H1 (cell line): ENCODE measurements around the gene ACTG1. TPM values are rescaled to one million over a fixed set of nuclear protein-coding genes. Genes with fewer than 3 reads are reported as not detected.

Source experiments
- CTCF ChIA-PET: fragments of 300-600 bp; sonication (Branson Sonifier 250); formaldehyde crosslinking; loops from one replicate; lab custom pipeline; 2021; ENCODE audit not compliant: partially characterized antibody; lab: Charles Lee
- POLR2A ChIA-PET: fragments of 300-600 bp; sonication (Branson Sonifier 250); formaldehyde crosslinking; loops from one replicate; lab custom pipeline; 2021; ENCODE audit warnings: inconsistent platforms; ENCODE audit not compliant: partially characterized antibody; lab: Charles Lee
- DNase-seq, 2 experiments: peaks; one replicate each; pipeline versions ENCODE4 v3.0.0 to v3.0.0-alpha.2; 2010 to 2022; ENCODE audit warnings: low spot score in 2 of 2, low read depth in 1 of 2, mixed read lengths in 1 of 2
- FAIRE-seq: peaks from 2 replicates; lab custom pipeline; 2011; peaks lifted over from hg19 to GRCh38; lab: Jason Lieb, UNC
- H2AFZ ChIP-seq: 2 replicates; pipeline ENCODE4 v1.8.1; 2012; ENCODE audit warnings: low read length, inconsistent platforms
- H2AK5ac ChIP-seq: 2 replicates; pipeline ENCODE4 v1.6.1; 2013; ENCODE audit warnings: low read depth, low read length
- H2BK120ac ChIP-seq: replicated peaks from 2 replicates; pipeline ENCODE3; 2013; ENCODE audit warnings: low read depth, low read length, inconsistent platforms
- H2BK12ac ChIP-seq: 2 replicates; pipeline ENCODE4 v1.6.1; 2013; ENCODE audit warnings: low read depth, low read length
- H2BK15ac ChIP-seq: 2 replicates; pipeline ENCODE4 v1.6.1; 2013; ENCODE audit warnings: low read length
- H2BK20ac ChIP-seq: 2 replicates; pipeline ENCODE4 v1.6.1; 2013; ENCODE audit warnings: low read length
- H2BK5ac ChIP-seq: 2 replicates; pipeline ENCODE4 v1.6.1; 2013; ENCODE audit warnings: low read depth, low read length
- H3K14ac ChIP-seq: 2 replicates; pipeline ENCODE4 v1.6.1; 2013; ENCODE audit warnings: inconsistent platforms; ENCODE audit not compliant: insufficient read length
- H3K18ac ChIP-seq: 2 replicates; pipeline ENCODE4 v1.6.1; 2013; ENCODE audit warnings: low read length; ENCODE audit errors: extremely low read depth
- H3K23ac ChIP-seq: 2 replicates; pipeline ENCODE4 v1.6.1; 2013; ENCODE audit warnings: inconsistent platforms; ENCODE audit not compliant: insufficient read length
- H3K23me2 ChIP-seq: 2 replicates; pipeline ENCODE4 v1.6.1; 2013; ENCODE audit warnings: low read depth, low read length
- H3K27ac ChIP-seq: 2 replicates; pipeline ENCODE4 v1.6.1; 2011; ENCODE audit warnings: low read depth, low read length, inconsistent platforms
- H3K27me3 ChIP-seq, 4 experiments: replicated peaks in 1 of 4; 1 replicate in 1 of 4; 2 replicates in 3 of 4; pipeline versions ENCODE4 v1.6.1 to v1.8.1; 2011 to 2013; ENCODE audit warnings: low read length in 3 of 4, mild to moderate bottlenecking in 3 of 4, inconsistent platforms in 2 of 4, mixed read lengths in 2 of 4, moderate library complexity in 1 of 4; ENCODE audit not compliant: control insufficient read depth in 3 of 4, insufficient read depth in 3 of 4; ENCODE audit errors: extremely low read depth in 1 of 4
- H3K36me3 ChIP-seq, 4 experiments: 2 replicates each; pipeline versions ENCODE4 v1.6.1 to v1.8.1; 2011 to 2013; ENCODE audit warnings: mild to moderate bottlenecking in 4 of 4, low read length in 3 of 4, moderate library complexity in 2 of 4, control low read depth in 1 of 4, inconsistent platforms in 1 of 4; ENCODE audit not compliant: insufficient read depth in 4 of 4, control insufficient read depth in 2 of 4
- H3K4ac ChIP-seq: replicated peaks from 2 replicates; pipeline ENCODE3; 2013; ENCODE audit warnings: low read length, low read depth, mixed read lengths, inconsistent platforms; ENCODE audit not compliant: insufficient read length
- H3K4me1 ChIP-seq, 4 experiments: replicated peaks in 1 of 4; 1 replicate in 1 of 4; 2 replicates in 3 of 4; pipeline versions ENCODE4 v1.6.1 to v1.8.1; 2011 to 2013; ENCODE audit warnings: low read length in 3 of 4, inconsistent platforms in 2 of 4, mixed read lengths in 1 of 4; ENCODE audit not compliant: insufficient read depth in 4 of 4, control insufficient read depth in 3 of 4
- H3K4me2 ChIP-seq, 2 experiments: 2 replicates each; pipeline versions ENCODE4 v1.6.1 to v1.8.1; 2011 to 2013; ENCODE audit warnings: low read depth in 2 of 2, low read length in 2 of 2, control low read depth in 1 of 2, inconsistent platforms in 1 of 2, mild to moderate bottlenecking in 1 of 2; ENCODE audit not compliant: insufficient read depth in 1 of 2
- H3K4me3 ChIP-seq, 4 experiments: fragments of 200-600, 300-600 bp in 1 of 4; sonication (generic), shearing (Covaris generic), sonication (Bioruptor Twin) in 1 of 4; 2 replicates each; pipeline versions ENCODE4 v1.5.1 to v1.8.1; 2011 to 2016; ENCODE audit warnings: low read length in 4 of 4, low read depth in 3 of 4, control low read depth in 2 of 4, inconsistent platforms in 2 of 4, mild to moderate bottlenecking in 2 of 4, mixed read lengths in 1 of 4, moderate library complexity in 1 of 4; ENCODE audit not compliant: insufficient read depth in 2 of 4; ENCODE audit errors: extremely low read depth in 1 of 4
- H3K56ac ChIP-seq: replicated peaks from 2 replicates; pipeline ENCODE3; 2013; ENCODE audit warnings: low read depth, mild to moderate bottlenecking, mixed read lengths, low read length, inconsistent platforms; ENCODE audit not compliant: insufficient read length
- H3K79me1 ChIP-seq: 2 replicates; pipeline ENCODE4 v1.6.1; 2013; ENCODE audit warnings: low read depth, low read length, control low read depth
- H3K79me2 ChIP-seq, 2 experiments: 2 replicates each; pipeline versions ENCODE4 v1.6.1 to v1.8.1; 2012 to 2013; ENCODE audit warnings: low read length in 2 of 2, mild to moderate bottlenecking in 2 of 2, inconsistent platforms in 1 of 2; ENCODE audit not compliant: insufficient read depth in 2 of 2, control insufficient read depth in 1 of 2
- H3K9ac ChIP-seq, 4 experiments: replicated peaks in 1 of 4; 1 replicate in 1 of 4; 2 replicates in 3 of 4; pipeline versions ENCODE4 v1.6.1 to v1.8.1; 2011 to 2013; ENCODE audit warnings: low read depth in 3 of 4, low read length in 3 of 4, control low read depth in 2 of 4, mild to moderate bottlenecking in 2 of 4, moderate library complexity in 2 of 4, inconsistent platforms in 1 of 4; ENCODE audit errors: extremely low read depth in 1 of 4
- H3K9me3 ChIP-seq, 2 experiments: 2 replicates each; pipeline versions ENCODE4 v1.6.1 to v1.8.1; 2012 to 2013; ENCODE audit warnings: mild to moderate bottlenecking in 2 of 2, moderate library complexity in 2 of 2, control low read depth in 1 of 2, inconsistent platforms in 1 of 2, low read depth in 1 of 2, low read length in 1 of 2, mixed read lengths in 1 of 2; ENCODE audit not compliant: insufficient read depth in 2 of 2
- H4K20me1 ChIP-seq, 2 experiments: replicated peaks in 1 of 2; 2 replicates each; pipeline versions ENCODE3 to v1.8.1; 2011 to 2013; ENCODE audit warnings: inconsistent platforms in 2 of 2, low read length in 2 of 2, mild to moderate bottlenecking in 1 of 2; ENCODE audit not compliant: insufficient read depth in 2 of 2, control insufficient read depth in 1 of 2
- H4K5ac ChIP-seq: 2 replicates; pipeline ENCODE4 v1.6.1; 2013; ENCODE audit warnings: low read length, low read depth, mixed read lengths, inconsistent platforms; ENCODE audit not compliant: insufficient read length
- H4K8ac ChIP-seq: 2 replicates; pipeline ENCODE4 v1.8.0; 2013; ENCODE audit warnings: mild to moderate bottlenecking, moderate library complexity, low read length, inconsistent platforms; ENCODE audit not compliant: insufficient read depth; ENCODE audit errors: extremely low read depth
- H4K91ac ChIP-seq: replicated peaks from 2 replicates; pipeline ENCODE3; 2013; ENCODE audit warnings: low read length, mixed read lengths, inconsistent platforms; ENCODE audit not compliant: insufficient read length
- BCL11A ChIP-seq, 2 experiments: IDR thresholded peaks; one replicate each; pipeline ENCODE4 v1.6.1; 2011; ENCODE audit warnings: low read depth in 2 of 2, low read length in 2 of 2, mild to moderate bottlenecking in 2 of 2
- FOSL1 ChIP-seq: IDR thresholded peaks from 2 replicates; pipeline ENCODE4 v1.6.1; 2011; ENCODE audit warnings: mild to moderate bottlenecking, low read depth, low read length, moderate library complexity; ENCODE audit not compliant: insufficient read depth
- HDAC6 ChIP-seq: IDR thresholded peaks from one replicate; pipeline ENCODE4 v1.7.1; 2012; ENCODE audit warnings: low read depth, mild to moderate bottlenecking, inconsistent platforms, low read length, moderate library complexity
- MAFK ChIP-seq: IDR thresholded peaks from 2 replicates; pipeline ENCODE4 v1.6.1; 2012; ENCODE audit warnings: low read depth, mild to moderate bottlenecking, improper control_type of control experiment, low read length
- WGBS, 2 experiments: shearing (Covaris generic) in 1 of 2; methylation state at CpG; one replicate each; pipeline versions ENCODE4 v1.1.6 to v1.1.7; 2013 to 2015; ENCODE audit warnings: low lambda C conversion rate in 2 of 2, mixed read lengths in 2 of 2, inconsistent platforms in 1 of 2, low coverage in 1 of 2, missing lambda C conversion rate in 1 of 2; ENCODE audit not compliant: insufficient replicate concordance in 2 of 2, insufficient coverage in 1 of 2, insufficient read length in 1 of 2; ENCODE audit errors: extremely low coverage in 1 of 2, missing lambda C conversion rate in 1 of 2; 5-methylcytosine and 5-hydroxymethylcytosine counted together
- polyA plus RNA-seq, 7 experiments: library from polyadenylated mRNA; depleted of rRNA in 3 of 7; stranded (reverse) in 5 of 7; unstranded in 2 of 7; fragments of >200 nt in 5 of 7; fragments of 200-250 nt in 2 of 7; gene quantifications; 1 replicate in 5 of 7; 2 replicates in 1 of 7; 4 replicates in 1 of 7; pipeline versions ENCODE4 v1.2.1 to v1.2.3, GENCODE V29; 2011 to 2013; ENCODE audit warnings: missing spikeins in 2 of 7, mixed read lengths in 2 of 7
- total RNA-seq: library from RNA; stranded (reverse); fragmentation: NEBNext Ultra II Directional; extraction: Animal tissue kit (Norgen Biotek cat#: 25700); gene quantifications from 2 replicates; pipeline ENCODE4 v1.2.1, GENCODE V29; 2021

ACTG1 gene
- total and polyA plus RNA-seq, 2 of the 8 experiments (the other 6 are each of a cell fraction or from before 2014, with no cell fraction given), result 3,535 to 5,010 TPM

DNA sequence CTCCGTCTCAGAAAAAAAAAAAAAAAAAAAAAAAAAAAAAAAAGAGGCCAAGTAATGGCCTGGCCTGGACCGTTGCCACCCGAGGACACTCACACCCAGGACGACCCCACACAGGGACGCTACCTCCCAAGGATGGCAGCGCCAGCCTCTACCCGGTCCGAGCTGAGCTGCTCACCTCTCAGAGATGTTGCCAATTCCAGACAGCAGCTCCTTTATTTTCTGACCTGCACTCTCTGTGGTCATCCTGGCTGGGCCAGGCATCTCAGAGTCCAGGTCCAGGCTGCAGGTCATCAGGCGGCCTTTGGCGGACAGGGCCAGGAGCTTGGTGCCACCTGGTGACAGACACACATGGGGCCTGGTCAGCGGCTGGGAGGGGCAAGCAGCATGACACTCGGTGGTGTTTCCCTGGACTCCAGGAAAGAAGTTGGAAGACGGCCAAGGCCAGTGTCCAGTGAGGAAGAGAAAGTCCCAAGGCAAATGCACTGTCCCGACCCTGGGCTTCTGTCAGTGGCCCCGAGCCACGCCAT, 36.5 kb upstream of the ACTG1 start:
- H3K23me2 ChIP-seq, result peaks cover 9% of the 10 kb centered on the region; the same call in 1 of the 2 replicates
- no peak overlapping the region for H4K91ac ChIP-seq
- H2AFZ ChIP-seq, result no peak overlapping the region
- no peaks in the 10 kb centered on the region for H3K9me3 ChIP-seq
- H2AK5ac ChIP-seq, result no peak overlapping the region
- no peak overlapping the region for H2BK5ac ChIP-seq
- no peak overlapping the region for H3K27ac ChIP-seq
- peaks cover 2 to 27% (median 21%) of the 10 kb centered on the region in 4 experiments; a peak in 7 of 8 replicates for H3K36me3 ChIP-seq
- CTCF ChIA-PET, result interaction anchor here (0.6 to 2.8 kb wide), 2 partner anchors 11 to 138 kb away, joined by 3 to 8 read pairs; no protein-coding TSS in a partner anchor
- WGBS, 2 experiments, result 94% methylated on average over 13 of the region's 16 CpGs; no CpG with 5 or more reads in 1 of the 2 experiments
- no peak overlapping the region for H2BK20ac ChIP-seq
- H4K5ac ChIP-seq, result no peak overlapping the region
- H2BK120ac ChIP-seq, result no peak overlapping the region
- DNase-seq, result no peak
- H3K56ac ChIP-seq, result no peak overlapping the region
- H3K14ac ChIP-seq, result no peak overlapping the region
- H3K4ac ChIP-seq, result no peak overlapping the region
- no peak overlapping the region for H3K18ac ChIP-seq
- peaks cover 4% of the 10 kb centered on the region; the same call in 1 of the 2 replicates for H3K79me1 ChIP-seq
- H3K9ac ChIP-seq, result no peak overlapping the region
- H3K27me3 ChIP-seq, result no peaks in the 10 kb centered on the region
- H3K23ac ChIP-seq, result no peak overlapping the region
- peaks cover 3 to 17% (median 8%) of the 10 kb centered on the region in 4 experiments for H3K4me1 ChIP-seq
- no peak overlapping the region for H3K4me2 ChIP-seq
- peaks cover 0 to 28% of the 10 kb centered on the region in 2 experiments for H4K20me1 ChIP-seq
- POLR2A ChIA-PET, result interaction anchor here (1.9 to 5.0 kb wide), 2 partner anchors 10 to 11 kb away, joined by 4 to 50 read pairs; no protein-coding TSS in a partner anchor
- H3K79me2 ChIP-seq, result peaks cover 0 to 10% of the 10 kb centered on the region in 2 experiments; a peak in 1 of 4 replicates
- H2BK12ac ChIP-seq, result no peak overlapping the region
- no peak overlapping the region for H4K8ac ChIP-seq
- no peak overlapping the region for H2BK15ac ChIP-seq
- no peak for TF ChIP-seq BCL11A (IDR thresholded peaks at IDR 0.05; ENCODE audit: low read depth in 2 of 2, low read length in 2 of 2)
- no peak for TF ChIP-seq MAFK
- no peak for TF ChIP-seq HDAC6
- no peak for TF ChIP-seq FOSL1
- no peak overlapping the region for H3K4me3 ChIP-seq
- FAIRE-seq, result no peak
